Inflammatory macrophage (primary cell): ENCODE data around the gene PRCD.

Source experiments
- DNase-seq, 2 donors: peaks; one replicate each; pipeline ENCODE4 v3.0.0-alpha.2; 2020 to 2022
- total RNA-seq, 18 experiments: gene quantifications; one replicate each; lab custom pipeline; 2026; ENCODE audit warnings: mixed read lengths in 6 of 18, inconsistent platforms in 2 of 18; lab: John Stamatoyannopoulos, UW

PRCD gene
- total RNA-seq = 0 to 2.4 (median 0.26) reads per million in 18 experiments

GRCh38 chr17:76539631-76540271 is at the start of gene PRCD:
TSS of gene PRCD (plus strand) at chr17:76540044. CDS start at chr17:76540142, 98 bp downstream.
- DNase-seq = no peak

DNA sequence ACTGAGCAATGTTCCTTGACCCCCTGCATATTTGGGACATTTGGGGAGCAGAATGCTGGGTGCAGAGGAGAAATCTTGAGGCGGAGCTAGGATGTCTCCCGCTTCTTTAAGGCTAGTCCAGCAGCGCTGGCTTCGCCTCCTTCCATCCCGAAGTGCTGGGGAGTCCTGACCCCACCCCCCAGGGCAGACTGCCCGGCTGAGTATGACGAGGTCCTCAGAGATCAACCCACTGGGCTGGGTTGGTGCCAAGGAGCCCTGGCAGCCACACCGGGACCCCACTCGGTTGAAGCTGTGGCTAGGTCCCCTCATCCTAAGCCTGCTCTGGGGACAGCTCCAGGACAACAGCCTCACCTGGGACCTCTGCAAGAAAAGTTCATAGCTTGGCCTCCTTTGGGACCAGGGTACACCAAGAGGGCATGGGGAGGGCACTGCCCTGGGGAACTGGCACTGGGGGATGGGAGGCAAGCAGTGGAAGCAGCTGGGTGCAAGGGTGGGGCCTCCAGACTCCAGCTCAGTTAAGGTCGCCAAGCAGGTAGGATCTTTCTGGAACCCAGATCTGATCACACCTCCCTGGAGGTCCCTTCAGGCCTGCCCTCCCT is 49.6 kb upstream of the PRCD start:
- DNase-seq = no peak

DNA sequence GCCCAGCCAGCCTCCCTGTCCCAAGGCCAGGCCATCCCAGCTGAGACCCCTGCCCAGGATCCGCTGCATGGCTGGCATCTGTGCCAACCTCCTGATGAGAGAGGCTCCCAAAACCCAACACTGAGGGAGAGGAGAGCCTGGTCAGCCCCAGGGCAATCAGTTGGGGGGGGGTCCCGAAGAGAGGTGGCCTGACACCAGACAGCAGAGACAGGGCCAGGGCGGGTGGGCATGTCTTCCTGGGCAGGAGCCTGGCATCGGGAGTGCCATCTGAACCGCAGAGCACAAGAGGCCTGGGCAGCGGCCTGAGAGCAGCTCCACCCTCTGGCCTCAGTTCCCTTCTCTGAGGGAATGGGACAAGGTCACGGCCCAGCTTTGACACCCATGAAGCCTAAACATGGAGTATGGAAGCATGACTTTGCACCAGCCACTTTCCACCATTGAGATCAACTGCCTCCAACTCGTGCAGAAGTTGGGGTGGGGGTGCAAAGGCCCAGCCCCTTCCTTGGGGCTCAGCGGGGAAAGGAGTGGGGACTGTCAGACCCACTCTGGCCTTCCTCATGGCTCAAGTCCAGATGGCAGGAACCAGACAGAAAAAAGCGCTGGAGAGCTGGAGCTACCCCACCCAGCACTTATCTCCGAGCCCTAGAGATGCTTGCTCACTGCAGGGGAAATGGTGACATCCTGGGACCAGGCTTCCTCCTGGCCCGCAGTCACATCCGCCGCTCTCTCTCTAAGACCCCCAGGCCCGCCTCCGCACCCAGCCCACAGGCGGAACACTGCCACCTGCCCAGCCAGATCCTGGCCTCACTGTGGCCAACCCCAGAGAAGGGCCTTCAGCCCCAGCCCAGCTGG is 48.3 kb upstream of the PRCD start:
- DNase-seq = peak; percentile 64 to 73

- peak; percentile 74 to 75 for DNase-seq
These were observed 47.5 kb upstream of the PRCD start for GRCh38 chr17:76492123-76492988.

GRCh38 chr17:76492989-76493501 is 46.8 kb upstream of the PRCD start:
- DNase-seq = peak; percentile 97 to 98

DNA sequence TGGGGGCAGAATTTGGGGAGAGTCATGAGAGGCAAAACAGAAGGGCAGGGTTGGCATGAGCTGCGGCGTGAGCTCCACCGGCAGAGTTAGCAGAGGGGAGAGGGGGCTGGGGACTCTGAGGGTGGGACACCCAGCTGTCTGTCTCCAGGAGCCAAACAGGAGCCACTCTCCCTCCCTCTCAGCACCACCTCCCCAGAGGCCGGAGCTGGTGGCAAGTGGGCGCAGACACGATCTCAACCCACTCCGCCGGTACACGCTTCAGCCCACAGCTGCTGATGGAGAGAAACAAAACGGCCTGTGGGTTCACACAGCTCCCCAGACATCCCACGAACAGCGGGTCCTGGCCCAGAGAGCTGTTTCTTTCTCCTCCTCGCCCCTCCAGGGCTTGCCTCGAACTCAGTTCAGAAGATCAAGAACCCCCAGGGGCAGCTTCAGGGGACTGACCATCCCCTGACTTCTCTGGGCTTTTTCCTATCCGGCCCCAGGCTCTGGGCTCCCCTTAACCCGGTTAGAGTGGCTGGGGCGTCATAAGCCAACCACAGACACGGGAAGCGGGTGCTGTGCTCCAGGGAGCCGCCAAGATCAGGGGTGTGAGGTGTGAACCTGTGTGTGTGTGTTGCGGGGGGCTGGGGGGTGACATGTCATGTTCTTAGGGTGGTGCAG is 46.2 kb upstream of the PRCD start:
- DNase-seq = peak in 1 of 2 donors; percentile 42

DNA sequence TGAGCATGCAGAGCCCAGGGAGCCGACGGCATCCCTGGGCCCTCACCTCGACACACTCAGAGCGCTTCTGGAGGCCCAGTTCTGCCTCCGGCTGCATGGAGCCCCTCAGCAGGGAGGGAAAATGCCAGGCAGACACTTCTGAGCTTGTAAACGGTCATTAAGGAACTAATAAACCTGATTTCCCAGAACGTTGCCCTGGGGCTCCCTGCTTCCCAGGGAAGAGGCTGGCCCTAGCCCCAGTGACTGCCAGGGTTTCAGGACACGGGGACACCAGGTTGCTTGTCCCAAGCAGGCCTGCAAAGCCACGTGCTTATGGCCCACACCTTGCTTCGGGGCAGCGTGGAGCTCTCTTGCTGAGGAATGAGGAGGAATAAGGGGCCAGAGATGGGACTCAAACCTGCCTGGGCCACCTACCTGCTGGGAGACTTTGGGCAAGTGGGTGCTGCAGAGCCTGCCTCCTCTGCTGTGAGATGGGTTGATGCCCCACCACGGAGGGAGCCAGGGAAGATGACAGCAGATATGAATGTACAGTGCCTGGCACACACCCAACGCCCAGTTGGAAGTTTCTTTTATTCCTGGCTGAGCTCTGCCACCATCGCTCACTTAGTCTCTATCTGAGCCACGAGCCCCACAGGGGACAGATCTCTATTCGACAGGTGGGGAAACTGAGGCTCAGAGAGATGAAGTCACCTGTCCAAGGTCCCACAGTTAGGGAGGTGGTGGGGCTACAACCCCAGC is 44.0 kb upstream of the PRCD start:
- no peak for DNase-seq

DNA sequence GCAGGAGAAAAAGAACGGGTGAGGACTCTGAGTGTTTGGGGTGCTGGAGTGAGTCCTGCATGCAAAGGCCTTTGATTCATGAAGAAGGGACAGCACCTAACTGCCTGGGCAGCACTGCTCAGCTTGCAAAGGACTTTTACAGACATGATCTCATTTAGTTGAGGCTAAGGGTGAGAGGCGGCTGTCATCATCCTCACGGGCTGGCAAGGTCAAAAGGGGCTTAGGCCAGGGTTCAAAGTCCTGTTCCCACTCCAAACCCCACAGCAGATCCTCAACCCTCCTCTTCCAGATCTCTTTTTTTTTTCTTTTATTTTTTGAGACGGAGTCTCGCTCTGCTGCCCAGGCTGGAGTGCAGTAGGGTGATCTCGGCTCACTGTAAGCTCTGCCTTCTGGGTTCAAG is 43.4 kb upstream of the PRCD start:
- peak; percentile 50 to 78 for DNase-seq

GRCh38 chr17:76497699-76497978 is 42.2 kb upstream of the PRCD start:
- DNase-seq = no peak

- no peak for DNase-seq
These were observed 41.6 kb upstream of the PRCD start for GRCh38 chr17:76497979-76498875.

DNA sequence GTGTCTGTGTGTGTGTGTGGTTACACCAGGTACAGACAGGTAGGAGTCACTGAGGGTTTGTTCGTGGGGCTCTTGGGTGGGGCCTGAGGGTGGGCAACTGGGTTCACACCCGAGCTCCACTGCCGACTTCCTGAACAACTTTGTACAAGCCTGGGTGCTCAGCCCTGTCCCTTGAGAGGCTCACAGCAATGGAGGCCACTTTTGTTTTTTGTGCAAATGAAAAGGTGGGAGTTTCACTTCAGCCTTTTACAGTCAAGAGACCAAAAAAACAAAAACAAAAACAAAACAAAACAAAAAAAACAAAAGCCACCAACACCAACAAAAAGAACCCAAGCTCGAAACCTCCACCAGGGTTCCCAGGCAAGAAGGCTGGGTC is 41.0 kb upstream of the PRCD start:
- DNase-seq = no peak

GRCh38 chr17:76499267-76499667 is 40.6 kb upstream of the PRCD start:
- DNase-seq = no peak

- DNase-seq = peak; percentile 48 to 68
These were observed 39.6 kb upstream of the PRCD start for GRCh38 chr17:76500074-76500746.

- DNase-seq = no peak
These were observed 39.2 kb upstream of the PRCD start for GRCh38 chr17:76500747-76501017.

GRCh38 chr17:76501018-76501826 is 38.6 kb upstream of the PRCD start, which contains the start of gene RHBDF2:
TSS of gene RHBDF2 (minus strand) at chr17:76501423. CDS start at chr17:76481524, 19,899 bp downstream.
- peak; percentile 88 to 90 for DNase-seq

- no peak for DNase-seq
These were observed 38.0 kb upstream of the PRCD start for GRCh38 chr17:76501827-76502307.

DNA sequence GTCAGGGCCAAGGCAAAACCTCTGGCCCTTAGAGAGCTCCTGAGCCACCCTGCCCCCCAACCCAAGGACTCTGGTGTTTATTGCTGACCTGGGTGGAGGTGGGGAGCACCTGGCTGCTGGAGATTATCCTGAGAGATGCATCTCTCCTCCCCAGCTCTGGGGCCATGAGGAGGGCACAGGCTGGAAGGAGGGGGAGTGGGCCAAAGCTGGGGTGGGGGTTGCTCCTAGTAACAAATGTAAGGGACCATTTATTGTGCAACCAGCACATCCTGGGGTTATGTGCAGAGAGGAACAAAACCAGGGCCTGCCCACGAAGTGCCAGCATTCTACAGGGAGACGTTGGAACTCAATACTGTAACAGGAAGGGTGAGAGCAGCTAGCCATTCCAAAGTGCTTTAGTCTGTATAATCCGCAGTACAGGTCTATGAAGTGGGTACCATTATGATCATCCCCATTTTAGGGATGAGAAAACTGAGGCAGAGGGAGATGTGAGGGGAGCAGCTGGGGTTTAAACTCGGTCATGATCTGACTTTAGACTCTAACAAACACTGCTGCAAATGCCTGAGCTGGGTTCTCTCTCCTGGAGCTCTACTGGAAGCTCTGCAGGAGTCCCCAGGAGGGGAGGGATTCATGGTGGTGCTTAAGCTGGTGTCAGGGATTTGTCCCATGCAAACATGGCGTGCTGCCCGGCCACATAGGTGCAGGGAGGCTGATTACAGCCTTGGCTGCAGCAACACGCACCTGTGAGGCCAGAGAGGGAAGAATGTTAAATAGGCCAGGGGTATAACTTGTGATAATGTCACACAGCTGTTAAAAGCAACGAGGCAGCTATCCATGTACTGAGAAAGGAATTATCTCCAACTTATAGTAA is 37.3 kb upstream of the PRCD start:
- DNase-seq = peak; percentile 33 to 59

GRCh38 chr17:76504117-76504516 is 35.7 kb upstream of the PRCD start:
- peak; percentile 29 to 47 for DNase-seq
